Keratinocyte (primary cell): ENCODE results near the gene LLCFC1. TPM values are rescaled to one million over a fixed set of nuclear protein-coding genes. Genes with fewer than 3 reads are reported as not detected.

Experiments
- DNase-seq: peaks from one replicate; pipeline ENCODE4 v3.0.0-alpha.2; 2011; ENCODE audit warnings: low read depth, missing footprints, low spot score
- FAIRE-seq: peaks from 2 replicates; lab custom pipeline; 2011; peaks lifted over from hg19 to GRCh38; lab: Jason Lieb, UNC
- H2AFZ ChIP-seq: 2 replicates; pipeline ENCODE4 v1.6.0; 2012; ENCODE audit warnings: low read length, control low read depth, inconsistent platforms; ENCODE audit not compliant: control insufficient read depth
- H3K27ac ChIP-seq: 2 replicates; pipeline ENCODE4 v1.5.1; 2011; ENCODE audit warnings: low read length; ENCODE audit not compliant: control insufficient read depth, insufficient read depth
- H3K27me3 ChIP-seq: 3 replicates; pipeline ENCODE4 v1.6.0; 2011; ENCODE audit warnings: low read length; ENCODE audit not compliant: control insufficient read depth, insufficient read depth; ENCODE audit errors: extremely low read depth
- H3K36me3 ChIP-seq, 2 experiments: 2 replicates in 1 of 2; 3 replicates in 1 of 2; pipeline ENCODE4 v1.5.1; 2011; ENCODE audit warnings: low read length in 2 of 2, mild to moderate bottlenecking in 1 of 2; ENCODE audit not compliant: control insufficient read depth in 2 of 2, insufficient read depth in 2 of 2; ENCODE audit errors: extremely low read depth in 1 of 2
- H3K4me1 ChIP-seq: 3 replicates; pipeline ENCODE4 v1.5.1; 2011; ENCODE audit warnings: low read length; ENCODE audit not compliant: control insufficient read depth, insufficient read depth; ENCODE audit errors: extremely low read depth
- H3K4me2 ChIP-seq: 3 replicates; pipeline ENCODE4 v1.6.0; 2011; ENCODE audit warnings: low read depth, low read length; ENCODE audit not compliant: control insufficient read depth, insufficient read depth; ENCODE audit errors: extremely low read depth
- H3K4me3 ChIP-seq, 3 experiments: fragments of 200-600 bp in 1 of 3; sonication (generic) in 1 of 3; 2 replicates in 2 of 3; 3 replicates in 1 of 3; pipeline ENCODE4 v1.5.1; 2011 to 2016; ENCODE audit warnings: low read length in 3 of 3, mild to moderate bottlenecking in 3 of 3, control low read depth in 2 of 3, inconsistent platforms in 1 of 3, low read depth in 1 of 3, mixed read lengths in 1 of 3, mixed run types in 1 of 3, moderate library complexity in 1 of 3; ENCODE audit not compliant: control insufficient read depth in 2 of 3, insufficient read depth in 2 of 3; ENCODE audit errors: extremely low read depth in 1 of 3
- H3K79me2 ChIP-seq: 2 replicates; pipeline ENCODE4 v1.6.0; 2012; ENCODE audit warnings: low read length; ENCODE audit not compliant: control insufficient read depth, insufficient read depth
- H3K9ac ChIP-seq: 3 replicates; pipeline ENCODE4 v1.6.0; 2011; ENCODE audit warnings: low read length; ENCODE audit not compliant: control insufficient read depth, insufficient read depth; ENCODE audit errors: extremely low read depth
- H3K9me1 ChIP-seq: 3 replicates; pipeline ENCODE4 v1.6.0; 2011; ENCODE audit warnings: low read length; ENCODE audit not compliant: control insufficient read depth, insufficient read depth; ENCODE audit errors: extremely low read depth
- H3K9me3 ChIP-seq: 2 replicates; pipeline ENCODE4 v1.5.1; 2012; ENCODE audit warnings: low read depth, low read length; ENCODE audit not compliant: control insufficient read depth
- H4K20me1 ChIP-seq: 3 replicates; pipeline ENCODE4 v1.6.0; 2011; ENCODE audit warnings: low read length; ENCODE audit not compliant: control insufficient read depth, insufficient read depth; ENCODE audit errors: extremely low read depth
- EZH2 ChIP-seq: IDR thresholded peaks from one replicate; pipeline ENCODE4 v1.6.1; 2012; ENCODE audit warnings: inconsistent platforms, mild to moderate bottlenecking, low read length, moderate library complexity
- dilution Hi-C: fragments of 300-500 bp; cut with MboI; formaldehyde crosslinking; loops from one replicate; pipeline ENCODE4 v1.7.0; 2020; ENCODE audit warnings: low sequenced_read_pairs; ENCODE audit not compliant: extremely low pct_ligation_motif_present
- polyA plus RNA-seq, 5 experiments: library from polyadenylated mRNA; depleted of rRNA in 3 of 5; stranded (reverse) in 3 of 5; stranded (forward) in 1 of 5; unstranded in 1 of 5; fragments of >200 nt; gene quantifications; 1 replicate in 1 of 5; 2 replicates in 3 of 5; 3 replicates in 1 of 5; pipeline versions ENCODE4 v1.2.1 to v1.2.3, GENCODE V29; 2011 to 2012; ENCODE audit warnings: missing spikeins in 2 of 5, low read depth in 1 of 5, low replicate concordance in 1 of 5
- TF ChIP-seq, protein P1 (sequence below), 3 experiments: IDR thresholded peaks in 1 of 3; conservative IDR thresholded peaks in 1 of 3; optimal IDR thresholded peaks in 1 of 3; 2 replicates in 2 of 3; 3 replicates in 1 of 3; pipeline versions ENCODE3 to v1.5.1; 2011; ENCODE audit warnings: low read length in 3 of 3, mild to moderate bottlenecking in 3 of 3, moderate library complexity in 2 of 3, control low read depth in 1 of 3, inconsistent platforms in 1 of 3; ENCODE audit not compliant: insufficient read depth in 2 of 3; ENCODE audit errors: extremely low read depth in 1 of 3

LLCFC1 gene
- polyA plus RNA-seq, 1 donor (not counting 4 experiments of a cell fraction or from before 2014, with no cell fraction given): not detected

DNA sequence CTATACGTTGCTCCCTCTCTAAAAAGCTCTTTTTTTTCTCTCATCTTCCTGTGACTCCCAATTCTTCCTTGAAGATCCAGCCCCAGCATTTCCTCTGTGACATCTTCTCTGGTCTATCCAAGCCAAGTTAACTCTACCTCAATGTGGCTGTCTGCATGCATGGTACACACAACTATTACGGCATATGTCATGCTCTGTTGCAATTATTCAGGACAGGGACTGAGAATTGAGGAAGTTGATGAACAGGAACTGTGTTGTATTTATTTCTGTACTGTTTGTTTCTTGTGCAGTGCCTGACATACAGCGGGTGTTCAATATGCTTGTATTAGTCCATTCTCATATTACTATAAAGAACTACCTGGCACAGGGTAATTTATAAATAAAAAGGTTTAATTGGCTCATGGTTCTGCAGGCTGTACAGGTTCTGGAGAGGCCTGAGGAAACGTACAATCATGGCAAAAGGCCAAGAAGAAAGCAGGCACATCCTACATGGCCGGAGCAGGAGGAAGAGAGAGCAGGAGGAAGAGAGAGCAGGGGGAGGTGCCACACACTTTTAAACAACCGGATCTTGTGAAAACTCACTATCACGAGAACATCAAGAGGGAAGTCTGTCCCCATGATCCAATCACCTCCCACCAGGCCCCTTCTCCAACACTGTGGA, 12.1 kb upstream of the LLCFC1 start:
- Histone ChIP-seq H3K79me2 (no peaks in the 10 kb centered on the region), H3K36me3 (no peaks in the 10 kb centered on the region), H2AFZ (no peak overlapping the region), H3K4me3 (no peak overlapping the region), H3K27ac (no peak overlapping the region), H3K9me3 (no peaks in the 10 kb centered on the region), H3K27me3 (no peaks in the 10 kb centered on the region), H4K20me1 (no peaks in the 10 kb centered on the region), H3K9ac (no peak overlapping the region), H3K4me2 (no peak overlapping the region), H3K9me1 (no peaks in the 10 kb centered on the region), H3K4me1 (no peaks in the 10 kb centered on the region)
- DNase-seq: no peak
- dilution Hi-C loops: no loop called here
- no peak for FAIRE-seq
- TF ChIP-seq EZH2: no peak
- TF ChIP-seq, protein P1, sequence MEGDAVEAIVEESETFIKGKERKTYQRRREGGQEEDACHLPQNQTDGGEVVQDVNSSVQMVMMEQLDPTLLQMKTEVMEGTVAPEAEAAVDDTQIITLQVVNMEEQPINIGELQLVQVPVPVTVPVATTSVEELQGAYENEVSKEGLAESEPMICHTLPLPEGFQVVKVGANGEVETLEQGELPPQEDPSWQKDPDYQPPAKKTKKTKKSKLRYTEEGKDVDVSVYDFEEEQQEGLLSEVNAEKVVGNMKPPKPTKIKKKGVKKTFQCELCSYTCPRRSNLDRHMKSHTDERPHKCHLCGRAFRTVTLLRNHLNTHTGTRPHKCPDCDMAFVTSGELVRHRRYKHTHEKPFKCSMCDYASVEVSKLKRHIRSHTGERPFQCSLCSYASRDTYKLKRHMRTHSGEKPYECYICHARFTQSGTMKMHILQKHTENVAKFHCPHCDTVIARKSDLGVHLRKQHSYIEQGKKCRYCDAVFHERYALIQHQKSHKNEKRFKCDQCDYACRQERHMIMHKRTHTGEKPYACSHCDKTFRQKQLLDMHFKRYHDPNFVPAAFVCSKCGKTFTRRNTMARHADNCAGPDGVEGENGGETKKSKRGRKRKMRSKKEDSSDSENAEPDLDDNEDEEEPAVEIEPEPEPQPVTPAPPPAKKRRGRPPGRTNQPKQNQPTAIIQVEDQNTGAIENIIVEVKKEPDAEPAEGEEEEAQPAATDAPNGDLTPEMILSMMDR (optimal IDR thresholded peaks at IDR 0.05 in 1 of 3, IDR thresholded peaks at IDR 0.05 in 1 of 3, conservative IDR thresholded peaks at IDR 0.05 in 1 of 3; ENCODE audit: extremely low read depth in 1 of 3, insufficient read depth in 2 of 3, low read length in 3 of 3): no peak

DNA sequence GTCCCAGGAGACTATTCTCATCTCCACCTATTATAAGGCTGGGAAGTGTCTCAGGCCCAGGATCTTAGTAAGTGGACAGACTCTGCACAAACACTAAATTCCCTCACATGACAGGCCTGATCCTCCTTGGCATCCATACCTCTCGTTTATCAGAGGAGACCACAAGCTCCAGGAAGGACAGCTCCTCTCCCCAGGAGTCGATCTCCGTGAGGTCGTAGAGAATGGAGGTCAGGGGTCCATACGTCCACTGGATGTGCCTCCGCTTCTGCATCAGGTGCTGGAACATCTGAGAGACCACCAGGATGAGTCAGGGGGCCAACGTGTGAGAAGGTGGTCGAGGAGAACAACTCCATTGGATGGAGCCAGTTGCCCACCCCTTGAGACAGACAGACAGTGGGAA, 11.3 kb upstream of the LLCFC1 start:
- H3K79me2 ChIP-seq: no peaks in the 10 kb centered on the region
- H3K36me3 ChIP-seq: no peaks in the 10 kb centered on the region
- FAIRE-seq (no peak), DNase-seq (no peak)
- no peaks in the 10 kb centered on the region for H4K20me1 ChIP-seq
- no peak overlapping the region for H3K27ac ChIP-seq
- no peaks in the 10 kb centered on the region for H3K27me3 ChIP-seq
- TF ChIP-seq EZH2: no peak
- TF ChIP-seq, protein P1 (optimal IDR thresholded peaks at IDR 0.05 in 1 of 3, IDR thresholded peaks at IDR 0.05 in 1 of 3, conservative IDR thresholded peaks at IDR 0.05 in 1 of 3; ENCODE audit: extremely low read depth in 1 of 3, insufficient read depth in 2 of 3, low read length in 3 of 3): no peak
- dilution Hi-C loops: no loop called here
- H3K9me3 ChIP-seq: no peaks in the 10 kb centered on the region
- H3K9me1 ChIP-seq: no peaks in the 10 kb centered on the region
- H3K4me2 ChIP-seq: no peak overlapping the region
- H3K9ac ChIP-seq: no peak overlapping the region
- no peak overlapping the region for H3K4me3 ChIP-seq
- H3K4me1 ChIP-seq: no peaks in the 10 kb centered on the region
- no peak overlapping the region for H2AFZ ChIP-seq
